ENCODE results near the gene WDHD1.
A peak's percentile ranks its signal among the peaks of the same experiment; 100 is the strongest.
"Not testable (repeated sequence)": the region's sequence is repeated elsewhere in the genome, so short reads cannot be mapped to it uniquely, and the experiment has no call there.

WDHD1 gene

GRCh38 chr14:54906075-54906474 lies 120.8 kb downstream of the WDHD1 start:
- no peak for DNase-seq (ENCODE audit: low spot score)

GRCh38 chr14:54902521-54903420 lies 124.1 kb downstream of the WDHD1 start, which contains the start of gene GCH1:
Gene GCH1 (minus strand): TSS chr14:54902826. CDS start chr14:54902663, 163 bp downstream.
- DNase-seq (ENCODE audit: low spot score) = peak; percentile 93

- peak; percentile 56 for DNase-seq (ENCODE audit: low spot score)
These were observed 124.8 kb downstream of the WDHD1 start for GRCh38 chr14:54902143-54902520.

- no peak for DNase-seq (ENCODE audit: low spot score)
These were observed 125.3 kb downstream of the WDHD1 start for GRCh38 chr14:54901380-54902142.

- DNase-seq (ENCODE audit: low spot score) = no peak
These were observed 127.3 kb downstream of the WDHD1 start for GRCh38 chr14:54899573-54899972.

- DNase-seq (ENCODE audit: low spot score) = not testable (repeated sequence)
These were observed 128.9 kb downstream of the WDHD1 start for GRCh38 chr14:54897809-54898555.

- DNase-seq (ENCODE audit: low spot score) = no peak
These were observed 131.2 kb downstream of the WDHD1 start for GRCh38 chr14:54895683-54896082.

GRCh38 chr14:54894995-54895394 lies 131.9 kb downstream of the WDHD1 start:
- DNase-seq (ENCODE audit: low spot score) = no peak

GRCh38 chr14:54893151-54893760 lies 133.6 kb downstream of the WDHD1 start:
- peak; percentile 35 for DNase-seq (ENCODE audit: low spot score)

GRCh38 chr14:54891471-54892245 lies 135.2 kb downstream of the WDHD1 start:
- no peak for DNase-seq (ENCODE audit: low spot score)

- DNase-seq (ENCODE audit: low spot score) = no peak
These were observed 136.1 kb downstream of the WDHD1 start for GRCh38 chr14:54890788-54891187.

- no peak for DNase-seq (ENCODE audit: low spot score)
These were observed 137.0 kb downstream of the WDHD1 start for GRCh38 chr14:54889919-54890318.

All from iPS-NIHi11 (cell line).